ENCODE results near the gene GADD45G.

The GADD45G gene

DNA sequence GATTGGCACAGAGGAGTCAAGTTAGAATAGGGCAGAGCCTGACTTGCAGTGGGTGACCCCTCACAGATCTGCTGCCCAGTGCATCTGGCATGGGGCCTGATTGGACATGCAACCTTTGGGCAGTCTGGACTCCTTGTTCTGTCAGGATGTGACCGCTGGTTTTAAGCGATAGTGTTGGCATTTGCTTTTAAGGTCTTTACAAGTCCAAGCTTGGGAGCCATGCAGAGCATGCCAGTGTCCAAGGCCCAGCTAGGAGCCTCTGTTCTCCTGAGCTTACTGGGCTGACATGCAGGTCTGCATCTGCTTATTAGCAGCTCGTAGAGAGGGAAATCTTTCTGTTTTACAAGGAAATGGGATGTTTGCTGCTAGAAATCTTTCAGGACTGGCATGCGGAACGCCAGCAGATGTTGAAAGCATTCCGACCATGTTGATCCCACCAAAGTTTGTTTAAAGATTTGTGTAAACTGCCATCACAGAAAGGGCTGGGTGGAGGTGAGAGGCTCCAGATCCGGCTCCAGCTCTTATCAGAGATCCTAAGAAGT, 27.5 kb downstream of the GADD45G start:
- no peak for DNase-seq

DNA sequence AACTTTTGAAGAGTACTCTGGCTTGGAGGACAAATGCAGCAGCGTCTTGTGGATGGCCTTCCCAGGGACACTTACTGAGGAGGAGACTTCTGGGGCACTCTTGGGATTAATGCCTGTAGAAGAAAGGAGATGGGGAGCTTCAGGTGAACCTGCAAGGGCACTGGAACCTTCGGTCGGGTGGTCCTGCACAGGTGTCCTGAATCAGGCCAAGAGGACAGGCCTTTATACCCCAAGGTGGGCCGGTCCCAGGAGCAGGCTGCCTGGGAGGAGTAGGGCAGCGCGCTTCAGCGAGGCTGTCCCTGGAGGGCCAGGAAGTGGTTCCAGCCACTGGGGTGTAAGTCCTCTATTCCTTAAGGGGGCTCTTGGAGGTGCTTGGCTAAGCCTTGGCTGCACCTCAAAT, 27.9 kb downstream of the GADD45G start:
- DNase-seq = no peak

DNA sequence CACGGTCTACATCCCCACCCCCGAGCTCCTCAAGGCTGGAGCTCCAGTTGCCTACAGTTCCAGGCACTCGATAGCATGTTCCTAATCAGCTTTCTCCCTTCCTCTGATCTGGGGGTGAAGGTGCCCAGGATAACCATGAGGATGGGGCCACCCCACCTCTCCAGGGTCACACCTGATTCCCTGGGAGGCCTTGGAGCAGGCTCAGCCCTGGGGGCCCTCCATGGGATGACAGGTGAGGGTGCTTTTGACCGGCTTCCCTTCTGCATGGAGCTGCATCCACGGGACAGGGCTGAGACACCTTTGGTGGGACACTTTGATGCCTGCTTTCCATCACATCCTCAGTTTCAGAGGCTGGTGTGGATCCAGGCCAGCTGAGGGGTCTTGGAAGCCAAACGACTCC, 28.6 kb downstream of the GADD45G start:
- no peak for DNase-seq

DNA sequence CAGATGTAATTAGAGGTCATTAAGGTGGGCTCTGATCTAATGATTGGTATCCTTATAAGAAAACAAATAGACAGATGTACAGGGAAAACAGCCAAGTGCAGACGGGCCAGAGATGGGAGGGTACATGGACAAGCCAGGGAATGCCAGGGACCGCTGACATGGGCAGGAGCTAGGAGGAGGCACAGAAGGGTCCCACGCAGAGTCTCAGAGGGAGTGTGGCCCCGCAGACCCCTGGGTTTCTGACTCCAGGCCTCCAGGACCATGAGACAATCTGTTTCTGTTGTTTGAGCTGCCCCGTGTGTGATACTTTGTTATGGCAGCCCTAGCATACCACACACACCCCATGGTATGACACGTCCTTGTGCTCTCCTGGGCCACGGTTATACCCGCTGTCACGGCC, 29.1 kb downstream of the GADD45G start:
- no peak for DNase-seq

DNA sequence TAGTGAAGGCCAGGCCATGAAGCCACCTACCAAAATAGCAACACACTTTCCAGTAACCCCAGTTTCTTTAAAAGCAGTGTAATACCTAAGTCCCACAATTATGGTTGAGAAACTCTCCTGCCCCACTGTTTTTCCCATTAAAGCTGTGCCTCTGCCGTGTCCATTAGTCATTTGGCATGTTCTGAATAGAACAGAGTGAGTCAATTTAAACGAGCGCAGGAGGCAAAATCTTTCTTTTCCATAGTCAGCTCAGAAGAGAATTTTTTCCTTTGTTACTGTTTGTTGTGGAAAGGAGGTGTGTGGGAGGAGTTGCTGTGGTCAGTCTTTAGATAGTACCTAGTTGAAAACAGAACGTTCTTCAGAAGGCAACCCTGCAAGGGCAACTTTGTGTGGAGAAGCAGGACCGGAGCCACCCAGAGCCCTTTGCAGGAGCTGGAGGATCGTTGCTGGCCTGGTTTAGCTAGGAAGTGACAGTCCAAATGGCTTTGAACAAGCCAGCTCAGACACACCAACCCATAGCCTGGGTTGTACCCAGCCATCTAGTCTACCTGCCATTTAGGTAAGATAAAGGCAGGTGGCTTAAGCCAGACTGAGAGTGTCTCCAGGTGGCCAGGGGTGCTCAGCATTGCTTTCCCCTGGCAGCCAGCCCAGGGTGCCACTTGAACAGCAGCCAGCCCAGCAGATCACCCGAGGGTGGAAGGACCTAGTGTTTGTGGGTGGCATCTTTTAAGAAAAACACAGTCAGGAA, 30.4 kb downstream of the GADD45G start:
- no peak for DNase-seq

DNA sequence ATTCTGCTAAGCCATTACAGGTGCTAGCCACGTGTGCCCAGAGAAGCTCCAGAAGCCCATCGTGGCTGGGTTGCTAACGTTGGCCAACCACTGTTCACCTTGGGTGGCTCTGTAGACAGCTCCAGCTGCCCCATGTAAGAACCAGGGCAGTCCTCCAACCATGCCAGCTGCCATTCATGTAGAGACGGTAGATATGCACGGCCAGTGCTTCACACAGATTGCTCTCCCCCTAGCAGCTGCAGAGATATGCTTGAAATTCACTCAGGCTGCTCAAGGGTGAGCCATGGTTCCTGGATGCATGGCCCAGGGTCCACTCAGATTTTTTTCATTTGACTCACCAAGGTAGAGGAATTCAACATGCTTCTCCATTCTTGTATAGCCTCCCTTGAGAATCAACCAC, 31.0 kb downstream of the GADD45G start:
- no peak for DNase-seq

DNA sequence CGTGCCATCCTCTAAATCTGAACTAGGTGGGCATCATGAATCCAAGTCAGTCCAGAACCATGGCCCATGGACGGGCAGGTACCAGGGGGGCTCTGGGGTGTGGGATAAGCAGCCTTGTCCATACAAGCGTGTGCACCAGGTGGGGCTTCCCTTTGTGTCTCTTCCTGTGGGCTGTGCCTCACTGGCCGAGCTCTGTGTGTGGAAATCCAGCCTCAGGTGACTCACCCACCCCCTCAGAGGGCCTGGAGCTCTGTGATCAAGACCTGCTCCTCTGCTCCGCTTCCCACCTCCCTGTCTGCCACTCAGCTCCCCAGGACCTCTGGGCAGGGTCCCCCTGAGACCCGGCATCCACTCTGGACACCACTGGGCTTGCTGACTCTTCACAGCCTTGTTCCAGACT, 33.0 kb downstream of the GADD45G start:
- DNase-seq = no peak

DNA sequence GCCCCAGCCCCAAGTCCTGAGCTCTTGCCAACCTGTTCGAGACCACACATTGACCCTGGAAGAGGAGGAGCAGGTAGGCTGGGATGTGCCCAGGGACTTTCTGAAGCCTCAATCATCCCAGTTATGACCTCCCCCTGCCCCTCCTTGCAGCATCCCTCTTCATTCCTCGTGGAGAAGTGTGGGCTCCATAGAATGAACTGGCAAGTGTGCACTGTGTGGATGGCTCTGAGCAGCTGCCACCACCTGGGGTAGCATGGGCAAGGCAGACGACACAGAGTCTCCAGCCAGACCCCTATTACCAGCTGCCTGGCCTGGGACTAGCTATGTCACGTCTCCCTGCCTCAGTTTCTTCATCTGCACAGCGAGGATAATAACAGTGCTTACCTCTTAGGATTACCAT, 33.5 kb downstream of the GADD45G start:
- DNase-seq = no peak

DNA sequence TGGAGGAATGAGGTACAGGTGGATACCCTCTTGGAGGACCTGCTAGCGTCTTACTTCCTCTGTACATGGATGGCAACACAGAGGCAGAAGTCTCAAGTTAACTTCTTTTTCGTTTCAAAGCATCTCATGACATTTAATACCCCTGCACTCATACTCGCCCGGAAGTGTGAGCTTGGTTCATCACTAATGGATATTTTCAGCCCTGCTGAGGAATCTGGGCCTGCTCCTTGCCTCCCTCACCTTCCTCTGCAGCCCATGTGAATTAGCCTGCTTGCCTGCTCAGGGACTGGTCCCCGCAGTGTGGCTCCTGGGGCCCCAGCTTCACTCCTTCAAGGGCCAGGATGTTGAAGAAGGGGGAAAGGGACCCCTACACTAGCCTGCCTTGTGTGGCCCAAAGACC, 34.1 kb downstream of the GADD45G start:
- no peak for DNase-seq

DNA sequence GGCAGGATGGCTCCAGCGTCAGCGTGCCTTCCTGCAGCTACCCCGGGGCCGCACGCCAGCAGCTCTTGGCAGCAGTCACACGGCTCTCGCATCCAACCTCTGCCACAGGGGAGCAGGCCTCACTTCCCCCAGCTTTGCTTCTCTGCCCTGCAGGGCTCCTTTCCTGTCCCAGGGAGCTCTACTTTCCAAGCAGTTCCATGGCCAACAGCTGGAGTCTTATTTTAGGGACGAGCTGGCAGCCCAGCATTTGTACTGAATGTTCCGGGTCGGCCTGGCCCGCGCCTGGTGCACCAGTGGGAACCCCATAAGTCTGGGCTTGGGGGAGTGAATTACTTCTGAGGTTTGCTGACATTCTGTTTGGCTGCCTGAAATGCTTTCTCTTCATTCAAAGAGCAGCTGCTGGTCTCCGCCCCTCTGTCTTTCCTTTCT, 34.6 kb downstream of the GADD45G start:
- no peak for DNase-seq

DNA sequence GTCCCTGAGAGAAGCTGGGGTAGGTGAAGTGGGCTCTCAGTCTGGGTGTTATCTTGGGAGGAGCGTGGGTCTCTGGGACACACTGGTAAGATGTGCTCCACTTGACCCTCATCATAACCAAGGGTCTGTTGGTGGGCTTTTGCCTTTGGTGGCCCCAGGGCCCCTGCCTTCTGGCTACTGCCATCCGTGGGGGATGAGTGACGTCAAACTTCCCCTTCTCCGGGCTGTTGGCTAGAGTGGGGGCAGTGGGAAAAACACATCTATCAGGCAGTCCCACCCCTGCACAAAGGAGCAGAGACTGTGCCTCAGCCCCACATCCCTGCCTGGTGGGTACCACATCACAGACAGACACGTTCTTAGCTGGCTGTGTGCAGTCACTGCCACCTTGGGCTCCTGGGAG, 35.1 kb downstream of the GADD45G start:
- no peak for DNase-seq

DNA sequence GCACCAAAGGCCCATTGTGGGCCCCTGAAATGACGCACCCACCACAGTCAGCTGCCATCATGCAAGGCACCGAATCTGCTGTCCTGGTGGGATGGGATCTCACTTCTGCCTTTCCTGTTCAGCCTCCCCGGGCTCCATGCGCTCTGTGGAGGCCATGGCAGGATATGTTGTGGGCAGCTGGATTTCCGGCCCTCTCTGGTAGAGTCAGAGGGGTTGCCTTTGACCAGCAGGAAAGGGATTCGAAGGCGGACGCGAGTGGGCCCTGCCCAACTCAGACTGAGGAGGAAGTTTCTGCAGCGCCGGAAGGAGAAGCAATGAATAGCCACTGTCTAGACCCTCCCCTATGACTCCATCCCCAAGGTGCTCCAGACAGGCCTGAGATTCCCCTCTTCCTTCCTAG, 35.5 kb downstream of the GADD45G start:
- DNase-seq = no peak

DNA sequence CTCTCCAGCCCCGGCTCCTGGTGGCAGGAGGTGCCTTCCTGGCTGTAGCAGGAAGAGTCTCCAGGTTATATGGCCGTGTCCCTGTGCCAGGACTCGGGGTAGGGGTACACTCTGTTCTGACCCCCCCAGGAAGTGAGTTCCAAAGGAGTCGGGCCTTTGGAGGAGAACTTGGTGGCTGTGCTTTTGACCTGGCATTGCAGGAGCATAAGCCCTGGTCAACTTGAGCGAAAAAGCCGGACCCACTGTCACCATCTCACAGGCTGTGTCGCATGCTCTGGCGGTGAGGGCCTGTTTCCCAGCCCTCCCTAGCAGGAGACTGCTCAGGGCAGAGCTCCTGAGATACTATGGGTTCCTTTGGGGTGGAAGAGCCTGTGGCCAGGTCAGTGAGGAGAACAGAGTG, 36.0 kb downstream of the GADD45G start:
- DNase-seq = no peak

DNA sequence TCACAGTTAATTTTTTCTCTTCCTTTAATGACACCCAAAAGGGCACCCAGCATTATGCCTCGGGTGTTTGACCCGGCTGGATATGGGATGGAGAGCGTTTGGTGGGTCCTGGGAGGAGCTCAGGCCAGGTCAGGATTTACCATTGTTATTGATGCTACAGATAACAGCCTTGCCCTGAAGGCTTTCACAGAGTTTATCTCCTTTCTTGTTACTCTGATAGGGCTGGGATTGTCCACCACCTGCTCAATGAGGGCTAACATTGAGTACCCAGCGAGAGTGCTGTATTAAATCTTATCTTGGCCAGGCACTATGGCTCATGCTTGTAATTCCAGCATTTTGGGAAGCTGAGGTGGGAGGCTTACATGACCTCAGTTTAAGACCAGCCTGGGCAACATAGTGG, 37.2 kb downstream of the GADD45G start:
- DNase-seq = no peak

DNA sequence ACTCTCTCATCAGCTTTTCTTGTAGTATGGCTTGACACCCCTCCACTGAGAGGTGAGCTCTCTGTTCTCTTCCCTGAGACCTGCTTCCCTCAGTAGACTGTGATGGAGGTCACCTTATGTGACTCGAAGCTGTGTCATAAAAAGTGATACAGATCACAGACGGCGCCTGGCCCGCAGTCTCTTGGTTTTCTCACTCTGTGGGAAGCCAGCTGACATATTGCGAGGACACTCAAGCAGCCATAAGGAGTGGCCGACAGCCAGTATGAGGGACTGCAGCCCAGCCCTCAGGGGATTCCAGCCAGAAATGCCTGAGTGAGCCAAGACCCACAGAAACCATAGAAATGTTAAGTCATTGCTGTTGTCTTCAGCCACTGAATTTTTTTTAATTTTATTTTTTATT, 38.0 kb downstream of the GADD45G start:
- DNase-seq = no peak

DNA sequence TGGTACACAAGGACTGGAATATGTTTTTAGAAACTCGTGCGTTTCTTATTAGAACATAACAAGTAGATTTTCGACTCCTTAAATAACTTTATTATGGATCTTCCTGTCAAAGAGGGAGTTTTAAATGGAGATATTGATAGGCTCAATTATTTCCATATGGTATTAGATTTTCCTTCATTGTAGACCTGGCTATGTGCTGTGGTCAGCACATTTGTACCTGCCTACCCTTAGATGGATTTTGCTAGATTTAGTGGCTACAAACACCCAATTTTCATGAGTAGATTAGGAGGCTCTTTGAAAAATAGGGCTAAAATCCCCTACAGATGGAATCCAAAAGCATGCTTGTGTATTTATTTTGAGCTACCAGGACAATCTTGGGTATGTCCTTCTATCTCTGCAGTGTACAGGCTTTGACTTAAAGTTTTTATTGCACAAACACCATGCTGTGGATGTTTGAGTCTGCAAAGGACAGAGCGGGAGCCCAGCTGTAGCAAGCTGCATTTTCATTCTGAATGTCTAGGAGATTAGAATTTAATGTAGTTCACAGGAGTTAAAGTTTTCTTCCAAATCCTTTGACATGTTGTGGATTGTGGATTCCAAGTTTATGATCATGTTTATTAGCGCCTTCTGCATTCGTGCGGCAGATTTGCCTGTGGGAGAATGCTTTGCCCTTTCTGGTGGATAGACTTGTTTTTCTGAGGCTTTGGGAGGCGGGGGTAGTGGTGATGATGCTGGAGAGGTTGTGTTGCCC, 41.6 kb downstream of the GADD45G start:
- DNase-seq = no peak

DNA sequence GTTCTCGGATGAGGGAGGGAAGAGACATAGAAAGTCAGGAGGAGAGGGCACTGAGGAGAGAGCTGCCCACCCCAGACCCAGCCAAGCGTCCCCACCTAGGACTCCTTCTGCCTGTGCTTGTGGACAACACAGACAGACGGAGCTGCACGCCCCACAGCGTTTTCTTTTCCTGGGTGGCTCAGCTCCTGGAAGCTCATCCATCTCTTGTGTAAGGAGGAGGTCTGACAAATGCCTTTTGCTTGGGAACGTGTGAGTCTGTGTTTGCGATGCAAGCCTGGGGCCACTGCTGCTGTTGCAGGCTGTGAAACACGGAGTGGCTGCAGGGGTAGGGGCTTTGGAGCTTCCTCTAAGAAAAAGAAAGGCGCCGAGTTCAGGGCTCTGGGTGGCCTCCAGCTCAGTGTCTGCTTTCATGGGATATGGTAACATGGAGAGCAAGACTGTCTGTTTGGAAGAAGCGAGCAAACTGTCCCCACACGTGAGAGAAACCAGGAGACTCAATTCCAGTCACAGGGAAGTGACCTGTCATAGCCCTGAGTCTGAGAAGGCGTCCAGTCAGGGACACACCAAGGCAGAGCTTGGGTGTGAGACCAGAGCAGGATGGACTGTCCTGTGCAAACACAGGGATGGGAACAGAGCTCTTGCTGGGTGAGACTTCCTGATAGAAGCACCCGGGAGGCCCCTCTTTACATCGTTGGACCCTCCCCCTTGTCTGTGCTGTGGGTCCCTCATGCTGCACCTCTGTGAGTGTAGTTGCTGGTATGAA, 42.7 kb downstream of the GADD45G start:
- no peak for DNase-seq

DNA sequence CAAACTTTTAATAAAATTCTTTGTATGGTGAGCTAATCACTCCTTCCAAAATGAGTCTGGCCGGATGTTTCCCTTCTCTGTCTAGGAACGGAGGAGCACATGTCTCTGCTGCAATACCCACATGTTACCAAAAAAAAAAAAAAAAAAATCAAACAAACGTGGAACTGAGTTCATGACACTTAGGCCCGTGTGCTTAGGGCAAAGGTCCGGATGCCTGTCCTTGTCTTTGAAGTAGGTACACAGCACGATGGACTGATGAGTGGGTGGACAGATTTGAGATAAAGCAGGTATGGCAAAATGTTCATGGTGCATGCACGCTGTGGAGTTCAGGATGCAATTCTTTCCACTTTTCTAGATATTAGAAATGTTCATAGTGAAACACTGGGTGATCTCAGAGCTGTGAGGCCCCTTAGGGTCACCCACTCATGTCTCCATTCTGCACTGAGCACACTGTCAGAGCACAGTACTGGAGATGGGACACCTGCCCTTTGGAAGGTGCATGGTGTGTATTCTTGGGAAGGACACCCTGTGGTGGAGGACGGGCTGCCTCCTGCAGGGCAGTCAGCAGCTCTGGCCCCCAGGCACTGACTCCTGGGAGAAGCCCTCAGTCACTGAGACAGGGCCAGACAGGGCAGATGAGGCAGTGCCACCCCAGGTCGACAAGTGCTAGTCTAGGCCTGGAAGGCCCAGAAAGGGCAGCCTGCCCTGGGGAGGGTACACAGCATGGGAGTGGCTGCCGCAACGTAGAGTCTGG, 43.6 kb downstream of the GADD45G start:
- no peak for DNase-seq

DNA sequence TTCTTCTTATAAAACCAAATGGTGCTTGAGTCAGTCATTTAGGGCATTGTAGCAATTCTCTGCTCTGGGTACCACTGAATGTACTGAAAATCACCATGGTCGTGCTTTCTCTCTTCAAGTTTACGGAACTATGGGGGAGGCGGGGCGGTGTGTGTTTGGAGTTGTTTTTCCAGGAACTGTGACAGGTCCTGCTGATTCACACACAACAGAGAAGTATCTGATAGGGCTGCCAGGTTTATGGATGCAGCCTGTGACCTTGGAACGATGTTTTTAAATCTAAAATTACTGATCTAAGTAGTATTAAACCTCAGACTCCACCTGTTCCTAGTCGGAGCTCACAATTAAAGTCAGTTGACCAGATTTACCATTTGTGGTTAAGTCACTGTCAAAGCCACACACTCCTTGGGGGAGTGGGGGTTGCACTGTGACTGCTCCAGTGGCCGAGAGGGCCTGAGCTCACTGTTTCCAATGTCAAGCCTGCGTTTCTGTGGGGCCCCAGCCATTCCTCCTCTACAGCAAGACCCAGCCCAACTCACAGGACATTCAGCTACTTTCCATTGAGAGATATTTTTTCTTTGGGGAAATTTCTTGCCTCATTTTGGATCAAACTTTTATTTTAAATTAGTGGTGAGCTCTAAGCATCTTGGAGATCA, 44.4 kb downstream of the GADD45G start:
- DNase-seq = no peak

DNA sequence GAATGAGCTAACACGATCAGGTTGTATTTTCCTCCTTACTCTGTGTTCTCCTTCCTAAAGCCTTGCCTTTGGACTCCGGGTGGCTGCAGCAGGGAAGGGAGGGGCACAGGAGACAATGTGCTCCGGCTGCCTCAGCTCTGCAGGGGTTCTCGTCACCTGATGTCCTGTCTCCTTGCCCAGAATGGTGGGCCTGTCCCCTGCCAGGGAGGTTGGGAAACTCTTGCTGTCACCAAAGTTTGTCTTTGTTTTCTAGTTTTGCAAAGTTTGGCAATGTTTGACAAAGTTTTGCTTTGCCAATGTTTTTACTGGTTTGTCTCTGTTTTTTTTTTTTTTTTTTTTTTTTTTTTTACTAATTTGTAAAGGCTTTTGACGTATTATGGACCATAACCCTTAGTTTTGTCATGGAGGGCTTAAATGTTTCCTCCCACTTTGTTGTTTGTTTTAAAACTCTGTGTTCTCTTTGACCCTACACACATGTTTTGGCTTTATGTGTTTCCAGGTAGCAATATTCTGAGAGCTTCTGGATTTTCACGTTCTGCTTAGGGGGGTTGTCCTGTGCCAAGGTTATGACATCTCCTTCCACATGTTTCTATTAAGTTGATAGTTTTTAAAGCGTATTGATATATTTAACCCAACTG, 49.3 kb downstream of the GADD45G start:
- DNase-seq = no peak

DNA sequence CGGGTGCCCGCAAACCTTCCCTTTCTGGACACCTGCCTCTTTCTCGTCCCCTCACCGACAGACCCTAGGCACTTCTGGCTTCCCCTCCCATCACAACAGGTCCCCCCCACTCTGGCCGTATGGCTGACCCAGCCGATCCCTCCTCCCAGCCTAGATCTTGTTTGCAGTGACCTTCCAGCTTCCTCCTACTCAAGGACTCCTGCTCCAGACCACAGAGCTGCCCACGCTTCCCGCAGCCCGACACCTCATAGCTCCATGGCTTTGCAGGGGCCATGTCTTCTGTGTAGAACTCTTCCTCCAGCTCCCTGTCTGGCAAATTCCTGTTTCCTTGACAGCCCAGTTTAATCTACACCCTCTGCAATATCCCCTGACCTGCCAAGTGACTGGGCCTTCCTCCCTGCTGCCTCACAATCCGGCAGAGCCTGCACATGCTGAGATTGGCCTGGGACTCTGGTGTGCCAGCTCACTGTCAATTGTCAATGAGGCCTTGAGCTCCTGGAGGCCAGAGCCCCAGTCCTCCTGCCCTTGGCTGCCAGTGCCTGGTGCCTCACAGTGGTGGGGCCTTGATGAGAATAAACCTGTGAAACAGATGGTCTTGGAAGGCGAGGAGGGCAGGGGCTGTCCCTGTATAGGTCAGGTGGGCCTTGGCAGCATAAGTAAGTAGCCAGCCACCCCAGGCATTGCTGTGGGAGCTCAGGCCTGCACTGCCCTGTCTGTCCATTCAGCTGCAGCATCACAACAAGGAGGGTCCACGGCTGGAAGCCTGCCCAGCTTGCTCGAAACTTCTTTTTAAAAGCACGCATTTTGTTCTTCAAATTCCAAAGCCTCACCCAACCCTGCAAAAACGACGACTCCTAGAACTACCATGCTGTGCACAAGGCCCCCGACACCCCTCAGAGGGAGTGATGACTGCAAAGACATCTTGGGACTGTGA, 50.5 kb downstream of the GADD45G start:
- DNase-seq = no peak

Measured in activated T-cell treated with anti-CD3 and anti-CD28 coated beads, Interleukin-2, amount 50 U/mL, for 48 hours (primary cell).